Inferior parietal cortex (tissue), 1 donor: ENCODE measurements around the gene CALN1.
"Not testable (repeated sequence)": the region's sequence is repeated elsewhere in the genome, so short reads cannot be mapped to it uniquely, and the experiment has no call there.

ENCODE experiments used
- DNase-seq: peaks from one replicate; pipeline ENCODE4 v3.0.0-alpha.2; 2016; ENCODE audit errors: extremely low spot score

The CALN1 gene

DNA sequence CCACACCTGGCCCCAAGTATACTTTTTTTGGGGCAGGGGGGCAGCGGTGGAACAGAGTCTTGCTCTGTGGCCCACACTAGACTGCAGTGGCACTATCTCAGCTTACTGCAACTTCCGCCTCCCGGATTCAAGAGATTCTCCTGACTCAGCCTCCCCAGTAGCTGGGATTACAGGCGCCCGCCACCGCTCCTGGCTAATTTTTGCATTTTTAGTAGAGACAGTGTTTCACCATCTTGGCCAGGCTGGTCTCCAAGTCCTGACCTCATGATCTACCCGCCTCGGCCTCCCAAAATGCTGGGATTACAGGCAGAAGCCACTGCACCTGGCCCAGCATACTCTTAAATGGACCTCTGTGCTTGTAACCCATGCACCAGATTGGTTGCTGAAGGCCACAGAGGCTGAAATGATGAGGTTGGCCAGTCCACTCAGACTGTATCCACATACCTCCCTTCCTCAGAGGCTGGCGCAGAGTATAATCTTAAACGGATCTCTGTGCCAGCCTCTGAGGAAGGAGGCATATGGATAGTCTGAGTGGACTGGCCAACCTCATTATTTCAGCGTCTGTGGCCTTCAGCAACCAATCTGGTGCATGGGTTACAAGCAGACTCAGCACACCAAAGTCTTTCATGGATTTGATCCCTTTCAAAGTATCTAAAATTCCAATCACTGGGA, 3.0 kb downstream of the CALN1 start:
- no peak for DNase-seq

DNA sequence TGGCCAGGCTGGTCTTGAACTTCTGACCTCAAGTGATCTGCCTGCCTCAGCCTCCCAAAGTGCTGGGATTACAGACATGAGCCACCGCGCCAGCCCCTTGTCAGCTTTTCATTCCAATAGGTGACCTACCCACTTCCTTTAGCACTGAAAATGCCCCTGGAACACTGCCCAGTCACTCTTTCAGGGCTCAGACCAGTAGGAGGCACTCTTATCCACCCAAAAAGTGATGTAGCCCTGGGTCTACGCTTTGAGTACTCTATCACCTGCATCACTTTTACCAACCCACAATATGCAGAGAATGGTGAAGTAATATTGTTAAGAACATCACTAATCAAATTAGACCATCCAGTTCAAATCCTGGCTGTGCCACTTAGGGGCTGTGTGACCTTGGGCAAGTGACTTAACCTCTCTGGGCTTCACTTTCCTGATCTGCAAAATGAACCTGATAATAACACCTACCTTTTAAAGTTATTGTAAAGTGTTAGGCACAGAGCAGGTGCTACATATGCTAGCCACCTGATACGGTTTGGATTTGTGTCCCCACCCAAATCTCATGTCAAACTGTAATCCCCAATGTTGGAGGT, 5.2 kb downstream of the CALN1 start:
- no peak for DNase-seq

DNA sequence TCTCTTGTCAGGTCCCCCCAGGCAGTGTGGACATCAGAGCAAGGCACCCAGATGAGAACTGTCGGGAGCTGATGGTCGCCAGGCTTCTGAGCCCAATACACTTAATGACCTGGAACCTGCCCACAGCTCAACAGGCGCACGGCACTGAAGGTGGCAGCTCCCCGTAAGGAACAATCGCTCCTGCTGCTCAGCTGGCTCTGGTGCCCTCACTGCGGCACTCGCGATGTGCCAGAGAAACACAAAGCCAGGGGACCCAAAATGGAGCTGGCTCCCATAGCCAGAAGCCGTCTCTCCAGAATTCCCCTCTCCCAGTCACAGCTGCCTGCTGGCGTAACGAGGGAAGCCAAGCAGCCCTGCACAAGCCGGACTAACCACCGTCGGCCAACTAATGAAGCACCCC, 6.3 kb downstream of the CALN1 start:
- no peak for DNase-seq

DNA sequence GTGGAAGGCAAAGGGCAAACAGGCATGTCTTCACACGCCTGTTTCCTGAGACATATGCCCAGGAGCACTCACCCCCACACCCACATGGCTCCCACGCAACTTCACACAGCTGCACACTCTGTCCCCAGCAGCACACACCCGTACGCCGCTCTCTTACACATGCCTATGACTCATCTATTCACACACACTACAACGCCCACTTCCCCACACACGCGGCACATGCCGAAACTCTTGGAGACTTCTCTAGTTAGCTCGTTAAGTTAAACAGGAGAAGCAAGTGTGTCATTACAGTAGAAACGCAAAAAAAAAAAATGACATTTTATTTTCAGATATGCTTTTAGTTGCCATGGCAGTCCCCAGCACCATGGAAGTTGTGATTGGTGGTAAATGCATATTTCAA, 6.7 kb downstream of the CALN1 start:
- DNase-seq, result peak; percentile 52

DNA sequence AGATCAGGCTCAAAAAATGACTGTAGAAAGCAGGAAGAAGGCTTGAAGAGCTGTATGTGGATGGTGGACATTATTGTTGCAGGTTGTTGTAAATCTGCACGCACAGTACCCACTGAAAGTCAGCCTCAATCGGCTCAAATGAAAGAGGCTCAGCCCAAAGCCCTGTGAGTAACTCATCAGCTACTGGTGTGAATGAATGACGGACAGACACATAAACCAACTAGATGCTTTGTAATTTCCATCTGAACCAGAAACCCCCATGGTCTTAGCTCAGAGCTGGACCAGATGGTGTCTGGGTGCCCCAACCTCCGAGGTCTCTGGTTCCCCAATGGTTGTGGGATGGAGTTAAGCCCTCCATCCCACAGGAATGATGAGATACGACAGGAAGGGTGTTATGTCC, 7.4 kb downstream of the CALN1 start:
- DNase-seq, result no peak

DNA sequence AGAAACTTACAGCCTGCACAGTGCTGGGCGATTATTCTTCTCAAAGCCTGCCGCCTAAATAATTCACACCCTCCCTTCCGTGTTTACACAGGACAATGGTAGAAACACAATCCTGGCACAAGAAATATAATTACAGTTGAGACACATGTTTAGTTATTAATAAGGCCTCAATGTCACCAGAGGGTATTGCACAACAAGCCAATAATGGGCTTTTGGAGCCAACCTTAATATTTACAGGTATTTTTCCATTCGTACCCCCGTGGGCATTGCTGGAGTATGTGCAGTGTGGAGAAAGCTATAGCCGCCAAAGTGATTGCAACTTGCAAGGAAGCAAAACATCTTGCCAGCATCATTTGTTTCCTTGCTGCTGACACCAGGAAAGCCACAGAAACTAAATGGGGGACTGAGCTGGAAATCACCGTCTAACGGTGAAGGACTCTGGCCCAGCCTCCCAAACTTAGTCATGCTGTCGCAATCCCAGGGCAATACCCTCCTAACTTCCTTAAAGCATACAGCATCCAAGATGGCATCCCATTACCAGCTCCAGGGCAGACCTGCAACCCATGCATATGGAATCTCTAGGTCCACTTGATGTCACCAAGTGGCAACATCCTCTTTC, 8.6 kb downstream of the CALN1 start:
- DNase-seq, result no peak

DNA sequence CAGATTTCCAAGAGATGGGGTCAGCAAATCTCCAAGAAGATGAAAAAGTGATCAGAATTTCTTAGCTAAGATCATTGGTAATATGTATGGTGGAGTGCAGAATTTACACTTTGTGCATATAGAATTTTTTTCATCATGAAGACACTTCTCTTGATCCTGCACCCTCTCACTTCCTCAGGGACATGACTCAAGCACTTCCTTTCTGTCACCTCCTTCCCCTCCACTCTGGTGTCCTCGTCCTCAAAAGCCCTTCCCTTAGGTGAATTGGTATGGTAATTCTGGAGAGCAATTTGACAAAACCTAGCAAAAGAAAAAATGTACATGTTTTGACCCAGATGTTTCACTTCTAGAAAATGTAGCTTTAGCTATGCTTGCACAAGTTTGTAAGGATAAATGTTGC, 18.1 kb downstream of the CALN1 start:
- DNase-seq, result no peak

DNA sequence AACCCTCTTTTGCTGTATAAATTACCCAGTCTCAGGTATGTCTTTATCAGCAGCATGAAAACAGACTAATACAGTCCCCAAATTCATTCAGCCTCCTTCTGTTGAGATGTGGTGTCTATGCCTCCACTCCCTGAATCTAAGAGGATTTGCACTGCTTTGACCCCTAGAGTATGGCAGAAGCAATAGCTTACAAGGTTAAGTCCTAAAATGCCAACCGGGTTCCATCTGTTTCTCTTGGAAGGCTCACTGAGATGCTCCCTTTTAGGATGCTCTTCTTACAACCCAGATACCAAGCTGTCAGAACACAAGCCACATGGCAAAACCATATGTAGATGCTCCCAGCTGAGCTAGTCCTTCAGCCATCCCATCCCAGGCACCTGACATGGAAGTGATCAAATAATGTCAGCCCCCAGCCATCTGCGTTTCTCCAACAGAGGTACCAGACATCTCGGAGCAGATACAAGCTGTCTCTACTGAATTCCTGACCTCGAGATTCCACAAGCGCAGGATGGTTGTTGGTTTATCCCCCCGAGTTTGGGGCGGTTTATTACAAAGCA, 20.2 kb downstream of the CALN1 start:
- no peak for DNase-seq

DNA sequence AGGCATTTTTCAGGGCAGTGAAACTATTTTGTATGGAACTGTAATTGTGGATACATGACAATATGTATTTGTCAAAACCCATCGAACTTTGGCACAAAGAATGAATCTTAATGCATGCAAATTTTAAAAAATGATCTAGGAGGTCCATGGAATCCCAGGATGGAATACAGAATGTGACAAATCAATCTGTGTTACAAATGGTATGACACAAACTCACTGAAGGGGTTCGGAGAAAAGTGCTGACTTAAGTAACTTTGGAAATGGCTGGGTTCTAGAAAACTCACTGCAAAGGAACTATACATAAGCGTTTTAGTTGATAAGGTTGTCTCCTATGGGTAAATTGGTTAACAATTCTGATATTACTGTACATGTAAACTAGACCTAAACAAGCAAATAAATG, 26.0 kb downstream of the CALN1 start:
- DNase-seq, result no peak

DNA sequence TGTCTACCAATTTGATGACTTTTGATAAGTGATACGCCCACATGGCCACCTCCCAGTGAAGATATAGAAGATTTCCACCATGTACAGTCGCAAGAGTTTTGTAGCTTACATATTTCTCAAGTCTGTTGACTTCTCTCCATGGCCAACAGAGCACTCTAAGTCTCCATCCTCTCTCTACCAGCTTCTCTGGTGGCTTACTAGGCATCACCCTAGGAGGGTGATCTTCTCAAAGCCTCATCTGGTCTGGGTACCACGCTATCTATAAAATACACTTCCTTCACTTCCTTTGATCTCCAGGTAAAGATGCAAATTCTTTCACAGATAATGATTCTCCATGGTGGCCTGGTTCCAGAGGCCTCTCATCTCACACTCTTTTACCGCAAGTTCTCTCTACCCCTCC, 49.9 kb downstream of the CALN1 start:
- no peak for DNase-seq

DNA sequence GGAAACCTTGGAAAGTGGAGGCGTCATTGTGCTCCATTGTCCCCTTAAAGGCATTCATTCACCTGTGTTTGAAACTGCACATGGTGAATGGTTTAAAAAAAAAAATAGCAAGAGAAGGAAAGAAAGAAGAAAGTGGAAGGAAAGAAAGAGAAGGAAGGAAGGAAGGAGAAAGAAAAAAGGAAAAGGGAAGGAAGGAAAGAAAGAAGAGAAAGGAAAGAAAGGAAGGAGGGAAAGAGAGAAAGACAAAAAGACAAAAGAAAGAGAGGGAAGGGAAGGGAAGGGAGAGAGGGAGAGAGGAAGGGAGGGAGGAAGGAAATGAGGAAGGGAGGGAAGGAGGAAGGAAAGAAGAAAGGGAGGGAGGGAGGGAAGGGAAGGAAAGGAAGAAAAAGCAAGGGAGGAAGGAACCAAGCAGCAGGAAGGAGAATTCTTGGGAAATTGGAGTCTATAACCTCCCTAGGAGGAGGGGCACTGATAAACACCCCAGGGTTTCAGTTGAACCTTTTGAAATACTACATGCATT, 66.9 kb downstream of the CALN1 start:
- no peak for DNase-seq

DNA sequence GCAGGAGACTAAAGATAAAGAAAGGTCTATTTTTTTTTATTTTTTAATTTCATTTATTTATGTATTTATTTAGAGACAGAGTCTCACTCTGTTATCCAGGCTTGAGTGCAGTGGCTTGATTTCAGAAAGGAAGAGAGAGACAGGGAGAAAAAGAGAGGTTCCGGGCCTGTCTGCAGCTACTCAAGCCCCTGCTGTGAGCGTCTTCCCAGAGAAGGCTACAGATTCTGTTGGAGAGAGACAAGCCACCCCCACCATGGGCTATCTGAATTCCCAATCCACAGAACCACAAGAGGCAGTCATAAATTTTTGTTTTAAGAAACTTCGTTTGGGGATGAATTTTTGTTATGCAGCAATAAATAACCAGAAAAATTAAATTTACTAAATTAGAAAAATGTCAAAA, 68.1 kb downstream of the CALN1 start:
- no peak for DNase-seq

DNA sequence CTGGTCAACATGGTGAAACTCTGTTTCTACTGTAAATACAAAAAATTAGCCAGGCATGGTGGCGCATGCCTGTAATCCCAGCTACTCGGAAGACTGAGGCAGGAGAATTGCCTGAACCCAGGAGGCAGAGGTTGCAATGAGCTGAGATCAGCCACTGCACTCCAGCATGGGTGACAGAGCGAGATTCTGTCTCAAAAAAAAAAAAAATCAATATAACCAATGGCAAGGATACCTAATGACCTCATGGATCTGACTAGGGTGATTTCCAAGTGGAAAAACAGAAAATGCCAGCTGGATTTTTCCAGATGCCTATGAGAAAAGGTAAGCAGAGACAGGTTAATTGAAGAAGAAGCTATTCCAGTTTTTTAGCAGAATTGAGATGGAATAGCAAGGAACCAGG, 68.8 kb downstream of the CALN1 start:
- not testable (repeated sequence) for DNase-seq

DNA sequence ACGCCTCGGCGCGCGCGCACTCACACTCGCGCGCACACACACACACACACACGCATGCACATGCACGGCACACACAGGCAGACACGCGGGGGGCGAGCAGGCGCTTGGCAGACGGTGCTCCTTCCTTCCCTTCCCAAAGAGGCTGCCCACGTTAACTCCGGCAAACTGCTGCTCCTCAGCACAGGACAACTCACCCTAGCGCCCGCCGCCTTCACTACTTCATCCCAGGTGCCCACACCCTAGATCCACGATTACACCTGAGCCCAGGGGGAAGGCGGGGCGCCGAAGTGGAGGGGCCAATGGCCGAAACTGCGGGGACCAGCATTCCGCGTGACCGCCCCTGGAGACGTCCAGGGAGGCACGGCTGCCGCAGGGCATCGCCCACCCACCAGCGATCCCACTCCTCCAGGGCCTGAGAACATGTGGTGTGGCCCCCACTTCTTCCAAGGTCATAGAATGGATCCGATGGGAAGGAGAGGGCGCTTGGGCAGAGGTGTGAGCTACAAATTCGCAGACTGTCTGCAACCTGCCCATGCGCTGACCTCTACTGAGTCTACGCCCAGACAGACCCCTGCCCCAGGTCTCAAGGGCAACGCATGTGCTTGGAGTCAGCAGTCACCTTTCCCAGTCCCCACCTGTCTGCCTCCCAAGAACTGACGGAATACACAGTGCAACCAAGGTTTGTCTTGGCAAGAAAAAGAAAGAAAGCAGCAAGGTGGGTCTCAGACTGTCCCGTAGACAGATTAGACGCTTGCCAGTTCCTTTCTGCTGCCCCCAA, 74.6 kb downstream of the CALN1 start:
- DNase-seq, result no peak

DNA sequence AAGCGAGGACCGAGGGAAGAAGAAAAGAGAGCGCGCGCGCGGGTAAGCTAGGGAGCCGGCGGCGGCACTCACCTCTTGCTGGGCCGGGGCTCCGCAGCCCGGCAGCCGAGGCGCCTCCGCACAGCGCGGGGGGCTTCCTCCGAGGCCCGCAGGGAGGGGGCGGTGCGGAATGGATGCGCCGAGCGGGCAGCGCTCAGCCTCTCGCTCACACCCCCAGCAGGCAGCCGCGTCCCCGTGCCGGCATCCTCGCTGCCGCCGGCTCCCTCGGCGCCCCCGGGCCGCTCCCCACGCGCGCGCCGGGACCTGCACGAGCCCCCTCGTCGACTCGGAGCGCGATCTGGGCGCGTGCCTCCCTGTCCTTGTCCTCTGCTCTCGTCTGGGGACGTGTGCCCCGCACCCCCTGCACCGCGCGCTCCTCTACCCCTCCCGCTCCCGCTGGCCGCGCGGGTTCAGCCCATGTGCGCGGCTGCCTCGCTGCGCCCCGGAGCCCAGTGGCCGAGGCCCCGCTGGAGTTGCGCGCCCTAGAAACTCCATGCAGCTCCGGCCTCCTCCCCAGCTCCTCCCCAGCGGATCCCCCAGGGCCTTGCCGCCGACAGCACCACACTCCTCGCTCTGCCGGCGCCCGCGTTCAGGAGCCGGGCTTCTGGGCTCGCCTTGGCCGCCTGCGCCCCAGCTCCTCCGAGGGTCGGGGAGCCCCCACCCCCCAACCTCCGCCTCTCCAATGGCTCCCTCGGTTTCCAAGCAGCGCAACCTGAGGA, 75.3 kb downstream of the CALN1 start:
- DNase-seq, result no peak

DNA sequence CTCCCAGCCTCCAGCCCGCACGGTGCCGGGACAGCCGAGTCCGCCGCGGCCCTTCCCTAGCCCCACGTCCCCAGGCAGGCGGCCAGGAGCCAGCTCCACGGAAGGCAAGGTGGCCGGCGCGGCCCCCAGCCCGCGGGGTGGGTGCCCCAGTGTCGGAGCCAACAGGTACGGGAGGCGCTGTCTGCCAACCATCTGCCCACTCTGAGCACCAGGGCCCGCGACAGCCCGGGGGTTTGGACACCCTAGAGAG, 75.8 kb downstream of the CALN1 start:
- DNase-seq, result no peak

DNA sequence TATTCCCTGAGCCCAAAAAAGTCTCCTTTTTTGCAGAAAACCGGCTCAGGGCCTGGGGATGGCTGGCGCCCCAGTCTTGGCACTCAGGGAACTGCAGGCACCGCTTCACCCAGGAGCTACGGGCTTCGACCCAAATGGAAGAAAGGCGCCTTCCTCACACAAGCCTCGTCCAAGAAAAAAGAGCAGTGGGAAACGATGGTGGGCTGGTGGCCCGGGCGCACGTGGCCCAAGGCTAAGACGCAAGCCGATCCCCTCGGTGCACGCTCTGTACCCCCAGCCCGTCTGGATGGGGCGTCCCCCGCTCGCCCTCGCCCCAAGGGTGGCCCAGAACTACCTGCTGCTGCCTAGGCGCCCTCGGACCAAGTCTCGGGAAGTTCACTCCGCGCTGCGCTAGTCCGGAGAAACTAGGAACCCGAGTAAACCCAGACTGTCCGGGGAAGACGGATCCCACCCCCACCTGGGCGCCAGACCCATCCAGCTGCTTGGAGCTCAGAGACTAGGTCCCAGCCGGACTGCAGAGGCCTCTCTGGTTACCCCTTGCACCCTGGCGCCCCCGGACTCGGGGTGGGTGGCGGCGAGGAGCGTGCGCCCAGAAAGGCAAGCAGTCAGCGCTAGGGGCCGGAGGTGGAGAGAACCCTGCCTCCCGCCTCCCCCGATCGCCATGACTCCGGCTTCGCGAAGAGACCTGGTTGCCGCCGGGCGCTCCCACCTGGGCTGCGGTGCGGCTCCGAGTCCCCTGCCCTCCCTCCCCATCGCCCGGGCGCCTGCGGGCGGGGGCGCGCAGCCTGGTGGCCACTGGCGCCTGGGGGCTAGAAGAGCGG, 76.4 kb downstream of the CALN1 start:
- peak; percentile 14 for DNase-seq

DNA sequence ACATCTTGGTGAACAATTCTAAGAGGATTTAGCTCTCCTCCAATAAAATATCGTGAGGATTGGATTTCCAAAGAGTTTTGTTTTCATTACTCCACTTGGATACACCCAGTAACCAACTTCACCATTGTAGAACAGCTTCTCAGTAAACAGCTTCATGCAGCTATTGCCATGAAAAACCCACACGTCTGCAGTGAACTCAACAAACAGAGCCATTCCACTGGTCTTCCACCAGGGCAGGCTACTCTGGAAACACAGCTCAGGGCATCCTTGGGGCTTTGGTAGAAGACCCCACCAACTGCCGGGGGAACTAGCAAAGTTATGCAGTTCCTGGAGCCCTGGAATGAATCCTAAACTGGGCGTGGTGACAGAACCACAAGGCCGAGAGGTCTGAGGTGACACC, 77.4 kb downstream of the CALN1 start:
- DNase-seq, result no peak

DNA sequence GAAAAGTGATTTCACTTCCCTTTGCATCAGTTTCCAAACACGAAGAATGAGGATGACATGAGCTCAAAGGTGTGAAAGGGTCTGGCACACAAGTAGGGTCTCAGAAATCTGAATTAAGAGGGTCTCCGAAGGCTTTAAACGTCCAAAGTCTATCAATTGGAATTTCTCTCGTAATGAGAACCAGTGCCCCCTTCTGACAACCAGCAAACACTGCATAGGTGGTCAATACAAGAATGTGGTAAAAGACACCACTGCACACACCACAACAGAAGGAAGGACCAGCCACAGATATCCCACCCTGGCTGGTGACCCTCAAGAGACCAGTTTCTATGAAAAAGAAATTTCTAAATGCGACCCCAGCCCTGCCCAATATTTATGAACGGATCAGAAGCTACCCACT, 78.1 kb downstream of the CALN1 start:
- DNase-seq, result peak; percentile 11

DNA sequence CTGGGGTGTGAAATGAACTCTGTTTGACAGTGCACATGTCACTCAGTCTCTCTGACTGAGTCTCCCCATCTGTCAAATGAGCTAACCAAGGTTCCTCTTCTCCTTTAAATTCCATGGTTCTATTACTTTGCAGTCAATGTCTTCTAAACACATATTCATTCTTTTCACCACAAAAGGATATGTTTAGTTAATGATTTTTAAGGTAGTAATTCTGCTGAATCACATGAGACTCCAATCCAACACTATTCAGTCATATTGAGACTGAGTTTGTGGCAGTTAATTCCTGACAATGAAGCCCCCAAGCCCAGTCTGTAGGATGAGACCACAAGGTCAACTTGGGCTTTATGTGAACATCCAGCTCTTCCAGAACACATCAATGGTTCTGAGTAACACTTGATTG, 85.3 kb downstream of the CALN1 start:
- DNase-seq, result no peak

DNA sequence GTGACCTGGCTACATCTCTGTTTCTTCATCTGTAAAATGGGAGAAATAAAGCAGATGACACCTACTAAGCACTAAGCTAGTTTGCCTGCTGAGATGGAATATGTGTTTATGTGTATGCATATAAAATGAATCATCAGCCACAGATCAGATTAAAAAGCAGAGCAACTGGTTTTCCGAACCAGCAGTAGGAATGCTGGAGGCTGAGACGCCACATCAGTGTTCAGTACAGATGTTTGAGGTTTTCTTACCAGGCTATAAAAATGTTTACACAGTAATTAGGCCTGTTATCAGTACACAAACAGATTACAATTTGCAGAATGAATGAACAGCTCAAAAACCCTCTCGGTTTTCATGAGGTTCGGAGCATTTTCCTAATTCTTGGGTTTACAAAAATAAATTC, 85.8 kb downstream of the CALN1 start:
- no peak for DNase-seq
